Fibroblast of the conjunctiva (primary cell): ENCODE measurements around the gene RRP9.
"Not testable (repeated sequence)": the region's sequence is repeated elsewhere in the genome, so short reads cannot be mapped to it uniquely, and the experiment has no call there.

Experiments
- DNase-seq: peaks from one replicate; pipeline ENCODE4 v3.0.0-alpha.2; 2010; ENCODE audit warnings: low read depth

Gene RRP9

GRCh38 chr3:51904034-51904823 is 37.5 kb downstream of the RRP9 start:
- no peak for DNase-seq

- not testable (repeated sequence) for DNase-seq
These were observed 39.3 kb downstream of the RRP9 start for GRCh38 chr3:51902361-51902760.

- DNase-seq, result not testable (repeated sequence)
These were observed 41.7 kb downstream of the RRP9 start for GRCh38 chr3:51900043-51900442.

- no peak for DNase-seq
These were observed 44.3 kb downstream of the RRP9 start for GRCh38 chr3:51897391-51897790.

DNA sequence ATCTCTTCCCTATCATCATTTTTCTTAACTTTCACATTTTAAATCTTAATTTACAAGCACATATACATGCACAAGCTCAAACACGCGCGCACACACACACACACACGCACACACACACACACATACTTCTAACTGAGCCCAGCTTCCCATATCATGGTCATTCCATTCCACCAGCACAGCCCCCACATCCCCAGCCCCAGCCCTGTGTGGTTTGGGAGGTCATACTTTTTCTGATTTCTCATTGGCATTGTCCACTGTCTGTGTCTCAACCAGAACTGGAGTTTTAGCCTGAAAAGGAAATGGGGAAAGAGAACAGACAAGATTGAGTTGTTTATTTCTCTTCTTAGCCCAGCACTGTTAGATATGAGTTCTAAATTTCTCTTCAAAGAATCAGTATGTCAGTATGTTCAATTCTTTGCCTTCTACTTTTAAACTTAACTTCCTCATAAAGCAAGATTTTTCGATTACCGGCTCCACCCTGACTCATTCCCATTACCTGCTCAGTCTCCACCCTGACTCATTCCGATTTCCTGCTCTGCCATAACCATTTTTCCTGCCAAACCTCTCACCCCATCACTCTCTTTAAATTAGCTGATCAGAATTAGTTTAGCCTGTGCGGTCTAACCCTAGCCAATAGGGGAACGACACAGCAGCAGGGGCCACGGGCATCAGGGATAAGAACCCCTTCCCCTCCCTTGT is 44.9 kb downstream of the RRP9 start:
- DNase-seq, result no peak

DNA sequence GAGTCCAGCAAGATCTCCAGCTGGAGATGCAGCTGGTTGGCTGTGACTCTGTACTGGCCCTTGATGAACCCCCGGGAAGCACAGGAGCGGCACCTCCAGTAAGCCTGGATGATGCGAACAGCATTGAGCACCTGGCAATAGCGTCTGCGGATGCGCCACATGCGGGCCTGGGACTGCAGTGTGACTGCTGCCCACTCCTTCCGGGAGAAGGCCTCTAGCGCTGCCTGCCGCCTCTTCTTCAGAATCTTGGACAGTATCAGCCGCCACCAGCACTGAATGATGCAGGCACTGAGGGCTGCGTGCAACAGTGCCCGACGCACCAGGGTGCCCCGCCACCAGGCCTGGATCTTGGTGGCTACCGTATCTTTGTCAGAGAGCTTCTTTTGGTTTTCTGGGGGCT is 46.8 kb downstream of the RRP9 start:
- DNase-seq, result no peak

- no peak for DNase-seq
These were observed 47.3 kb downstream of the RRP9 start for GRCh38 chr3:51894391-51894790.

- DNase-seq, result no peak
These were observed 50.3 kb downstream of the RRP9 start for GRCh38 chr3:51891242-51892039.

DNA sequence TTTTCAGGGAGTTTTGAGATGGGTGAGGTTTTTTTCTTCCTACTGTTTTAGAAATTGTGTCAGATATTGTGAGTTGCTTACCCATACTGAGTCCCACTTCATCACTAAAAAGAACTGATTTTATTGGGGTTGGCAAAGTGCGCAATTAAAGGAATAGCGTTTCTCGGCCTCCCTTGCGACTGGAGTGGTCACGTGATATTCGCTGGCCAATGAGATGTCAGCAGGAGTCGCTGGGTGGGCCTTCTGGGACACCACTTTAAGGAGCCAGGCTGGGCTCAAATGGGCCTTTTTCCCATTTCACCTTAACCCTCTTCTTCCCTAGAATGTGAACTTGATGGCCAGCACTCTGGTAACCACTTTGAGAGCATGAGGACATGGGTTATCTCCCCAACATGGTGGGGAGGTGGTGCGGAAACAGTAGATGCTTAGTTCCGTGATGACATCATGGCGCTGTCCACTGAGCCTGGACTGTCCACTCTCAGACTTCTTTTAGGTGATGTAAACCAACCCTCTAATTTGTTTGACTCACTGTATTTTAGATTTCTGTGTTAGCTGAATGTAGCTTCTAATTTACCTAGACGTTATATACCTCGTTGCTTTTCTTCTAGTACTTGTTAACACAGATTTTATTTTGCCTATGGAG is 53.1 kb downstream of the RRP9 start:
- no peak for DNase-seq

DNA sequence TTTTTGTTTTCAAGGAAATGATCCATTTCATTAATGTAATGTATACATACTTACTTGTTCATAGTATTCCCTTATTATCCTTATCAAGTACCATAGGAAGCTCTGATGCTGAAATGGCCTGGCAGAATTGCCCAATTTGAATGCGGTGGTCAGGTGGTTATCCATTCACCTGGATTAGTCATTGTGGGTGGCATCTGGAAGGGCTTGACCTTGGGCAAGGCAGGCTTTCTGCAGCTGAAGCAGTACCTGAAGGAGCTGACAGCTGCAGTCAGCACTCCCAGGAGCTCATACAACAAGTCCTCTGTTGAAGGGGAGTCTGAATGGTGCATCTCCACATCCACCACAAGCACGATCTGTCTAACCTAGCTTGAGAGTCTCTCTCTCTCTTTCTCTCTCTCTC is 54.1 kb downstream of the RRP9 start:
- no peak for DNase-seq

DNA sequence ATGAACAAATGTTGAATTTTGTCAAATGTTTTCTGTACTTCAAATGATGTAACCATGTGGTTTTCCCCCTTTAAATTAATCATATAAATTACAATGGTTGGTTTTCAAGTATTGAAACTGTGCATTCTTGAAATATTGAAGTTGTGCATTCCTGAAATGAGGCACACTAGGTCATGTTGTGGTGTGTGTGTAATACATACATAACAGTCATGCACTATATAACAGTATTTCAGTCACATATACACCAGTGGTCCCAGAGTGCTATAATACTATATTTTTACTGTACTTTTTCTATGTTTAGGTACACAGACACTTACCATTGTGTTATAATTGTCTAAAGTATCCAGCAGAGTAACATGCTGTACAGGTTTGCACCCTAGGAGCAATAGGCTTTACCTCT is 55.3 kb downstream of the RRP9 start:
- DNase-seq, result no peak
